T-helper 17 cell (primary cell): ENCODE measurements around the gene CASKIN2. TPM values are rescaled to one million over a fixed set of nuclear protein-coding genes. Genes with fewer than 3 reads are reported as not detected.

Experiments
- ATAC-seq: fragments of 150-1000 bp; cut with Tn5 transposase; 2 replicates; pipeline ENCODE4 v1.10.0; 2021; ENCODE audit warnings: mild to moderate bottlenecking, moderate library complexity
- DNase-seq, 3 donors: peaks; one replicate each; pipeline versions ENCODE4 v3.0.0 to v3.0.0-alpha.2; 2020 to 2021
- H3K9me3 ChIP-seq: one replicate; pipeline ENCODE4 v1.7.0; 2013; ENCODE audit warnings: low read length, mild to moderate bottlenecking; ENCODE audit not compliant: control insufficient read depth, poor library complexity, severe bottlenecking
- H3K27ac Mint-ChIP-seq: one replicate; pipeline ENCODE4 v1.8.0; 2022; ENCODE audit warnings: mild to moderate bottlenecking, moderate library complexity, mixed read lengths
- H3K27me3 Mint-ChIP-seq: one replicate; pipeline ENCODE4 v1.8.0; 2022; ENCODE audit warnings: mixed read lengths
- H3K36me3 Mint-ChIP-seq: one replicate; pipeline ENCODE4 v1.8.0; 2022; ENCODE audit warnings: low read depth, mixed read lengths
- H3K4me1 Mint-ChIP-seq: one replicate; pipeline ENCODE4 v1.8.0; 2022; ENCODE audit warnings: mild to moderate bottlenecking, mixed read lengths
- H3K4me3 Mint-ChIP-seq: one replicate; pipeline ENCODE4 v1.8.0; 2022; ENCODE audit warnings: mild to moderate bottlenecking, moderate library complexity, mixed read lengths
- total RNA-seq, 4 donors: library from RNA in 2 of 4; stranded (reverse) in 2 of 4; gene quantifications; one replicate each; pipeline ENCODE4 v1.2.3 and lab custom pipeline; 2022 to 2026

CASKIN2 gene
- total RNA-seq, 2 donors from 2014 or later, result 0.08 to 0.40 TPM

GRCh38 chr17:75511610-75512575 is 3.4 kb downstream of the CASKIN2 start:
- DNase-seq (no peak), ATAC-seq (no peak)
- H3K9me3 ChIP-seq, result no peaks in the 10 kb centered on the region
- Mint-ChIP-seq H3K27me3 (no peaks in the 10 kb centered on the region), H3K27ac (no peak overlapping the region), H3K36me3 (no peaks in the 10 kb centered on the region), H3K4me1 (peaks cover 3% of the 10 kb centered on the region), H3K4me3 (no peak overlapping the region)

- DNase-seq (no peak), ATAC-seq (no peak)
- H3K27me3 Mint-ChIP-seq, result no peaks in the 10 kb centered on the region
- H3K4me1 Mint-ChIP-seq, result peaks cover 3% of the 10 kb centered on the region
- H3K9me3 ChIP-seq, result no peaks in the 10 kb centered on the region
- H3K4me3 Mint-ChIP-seq, result no peak overlapping the region
- H3K27ac Mint-ChIP-seq, result no peak overlapping the region
- H3K36me3 Mint-ChIP-seq, result no peaks in the 10 kb centered on the region
Observed at GRCh38 chr17:75511270-75511609, 4.1 kb downstream of the CASKIN2 start.

- no peaks in the 10 kb centered on the region for H3K27me3 Mint-ChIP-seq
- ATAC-seq (no peak), DNase-seq (no peak)
- H3K9me3 ChIP-seq, result no peaks in the 10 kb centered on the region
- no peaks in the 10 kb centered on the region for H3K36me3 Mint-ChIP-seq
- peaks cover 3% of the 10 kb centered on the region for H3K4me1 Mint-ChIP-seq
- no peak overlapping the region for H3K4me3 Mint-ChIP-seq
- H3K27ac Mint-ChIP-seq, result no peak overlapping the region
Observed at GRCh38 chr17:75509528-75510258, 5.6 kb downstream of the CASKIN2 start.

- DNase-seq (no peak), ATAC-seq (no peak)
- H3K4me1 Mint-ChIP-seq, result peaks cover 3% of the 10 kb centered on the region
- no peak overlapping the region for H3K27ac Mint-ChIP-seq
- no peak overlapping the region for H3K4me3 Mint-ChIP-seq
- H3K27me3 Mint-ChIP-seq, result no peaks in the 10 kb centered on the region
- H3K36me3 Mint-ChIP-seq, result no peaks in the 10 kb centered on the region
- H3K9me3 ChIP-seq, result no peaks in the 10 kb centered on the region
Observed at GRCh38 chr17:75508931-75509361, 6.4 kb downstream of the CASKIN2 start.

- no peaks in the 10 kb centered on the region for H3K9me3 ChIP-seq
- Mint-ChIP-seq H3K36me3 (no peaks in the 10 kb centered on the region), H3K27me3 (no peaks in the 10 kb centered on the region), H3K4me1 (peaks cover 3% of the 10 kb centered on the region), H3K27ac (no peak overlapping the region), H3K4me3 (no peak overlapping the region)
- no peak for DNase-seq
- ATAC-seq, result no peak
Observed at GRCh38 chr17:75507733-75508719, 7.3 kb downstream of the CASKIN2 start.

- no peaks in the 10 kb centered on the region for H3K36me3 Mint-ChIP-seq
- no peak overlapping the region for H3K27ac Mint-ChIP-seq
- no peak for ATAC-seq
- H3K4me3 Mint-ChIP-seq, result no peak overlapping the region
- H3K9me3 ChIP-seq, result no peaks in the 10 kb centered on the region
- peaks cover 3% of the 10 kb centered on the region for H3K4me1 Mint-ChIP-seq
- DNase-seq, result no peak
- no peaks in the 10 kb centered on the region for H3K27me3 Mint-ChIP-seq
Observed at GRCh38 chr17:75506888-75507287, 8.4 kb downstream of the CASKIN2 start.

GRCh38 chr17:75506134-75506533 is 9.2 kb downstream of the CASKIN2 start:
- Mint-ChIP-seq H3K27me3 (no peaks in the 10 kb centered on the region), H3K36me3 (no peaks in the 10 kb centered on the region), H3K27ac (no peak overlapping the region), H3K4me1 (peaks cover 3% of the 10 kb centered on the region), H3K4me3 (no peak overlapping the region)
- no peak for DNase-seq
- H3K9me3 ChIP-seq, result no peaks in the 10 kb centered on the region
- no peak for ATAC-seq

GRCh38 chr17:75505640-75506039 is 9.7 kb downstream of the CASKIN2 start:
- no peaks in the 10 kb centered on the region for H3K9me3 ChIP-seq
- Mint-ChIP-seq H3K27me3 (no peaks in the 10 kb centered on the region), H3K4me1 (peaks cover 3% of the 10 kb centered on the region), H3K4me3 (no peak overlapping the region), H3K36me3 (no peaks in the 10 kb centered on the region), H3K27ac (no peak overlapping the region)
- DNase-seq (no peak), ATAC-seq (no peak)

GRCh38 chr17:75505152-75505409 is 10.3 kb downstream of the CASKIN2 start:
- Mint-ChIP-seq H3K36me3 (no peaks in the 10 kb centered on the region), H3K4me1 (peaks cover 3% of the 10 kb centered on the region), H3K27me3 (no peaks in the 10 kb centered on the region), H3K4me3 (no peak overlapping the region), H3K27ac (no peak overlapping the region)
- ATAC-seq, result no peak
- no peak for DNase-seq
- H3K9me3 ChIP-seq, result no peaks in the 10 kb centered on the region

GRCh38 chr17:75504347-75505151 is 10.8 kb downstream of the CASKIN2 start:
- no peaks in the 10 kb centered on the region for H3K27me3 Mint-ChIP-seq

GRCh38 chr17:75503976-75504346 is 11.4 kb downstream of the CASKIN2 start:
- ATAC-seq, result no peak
- H3K36me3 Mint-ChIP-seq, result no peaks in the 10 kb centered on the region
- no peak overlapping the region for H3K4me3 Mint-ChIP-seq
- H3K27ac Mint-ChIP-seq, result no peak overlapping the region
- H3K9me3 ChIP-seq, result no peaks in the 10 kb centered on the region
- no peaks in the 10 kb centered on the region for H3K27me3 Mint-ChIP-seq
- no peaks in the 10 kb centered on the region for H3K4me1 Mint-ChIP-seq
- no peak for DNase-seq

More at GRCh38 chr17:75504347-75505151, 10.8 kb downstream of the CASKIN2 start:
- Mint-ChIP-seq H3K4me3 (no peak overlapping the region), H3K27ac (no peak overlapping the region), H3K4me1 (no peaks in the 10 kb centered on the region), H3K36me3 (no peaks in the 10 kb centered on the region)
- H3K9me3 ChIP-seq, result no peaks in the 10 kb centered on the region
- DNase-seq (peak in 2 of 3 donors; percentile 30 to 35), ATAC-seq (peak; percentile 61)

GRCh38 chr17:75503337-75503950 is 11.9 kb downstream of the CASKIN2 start:
- no peak overlapping the region for H3K4me3 Mint-ChIP-seq
- no peak overlapping the region for H3K27ac Mint-ChIP-seq
- H3K9me3 ChIP-seq, result no peaks in the 10 kb centered on the region
- H3K4me1 Mint-ChIP-seq, result no peaks in the 10 kb centered on the region
- no peaks in the 10 kb centered on the region for H3K36me3 Mint-ChIP-seq
- no peak for DNase-seq
- no peaks in the 10 kb centered on the region for H3K27me3 Mint-ChIP-seq
- ATAC-seq, result no peak
